Measurements from ENCODE around the gene SLC2A2.
A peak's percentile ranks its signal among the peaks of the same experiment; 100 is the strongest.

Gene SLC2A2

DNA sequence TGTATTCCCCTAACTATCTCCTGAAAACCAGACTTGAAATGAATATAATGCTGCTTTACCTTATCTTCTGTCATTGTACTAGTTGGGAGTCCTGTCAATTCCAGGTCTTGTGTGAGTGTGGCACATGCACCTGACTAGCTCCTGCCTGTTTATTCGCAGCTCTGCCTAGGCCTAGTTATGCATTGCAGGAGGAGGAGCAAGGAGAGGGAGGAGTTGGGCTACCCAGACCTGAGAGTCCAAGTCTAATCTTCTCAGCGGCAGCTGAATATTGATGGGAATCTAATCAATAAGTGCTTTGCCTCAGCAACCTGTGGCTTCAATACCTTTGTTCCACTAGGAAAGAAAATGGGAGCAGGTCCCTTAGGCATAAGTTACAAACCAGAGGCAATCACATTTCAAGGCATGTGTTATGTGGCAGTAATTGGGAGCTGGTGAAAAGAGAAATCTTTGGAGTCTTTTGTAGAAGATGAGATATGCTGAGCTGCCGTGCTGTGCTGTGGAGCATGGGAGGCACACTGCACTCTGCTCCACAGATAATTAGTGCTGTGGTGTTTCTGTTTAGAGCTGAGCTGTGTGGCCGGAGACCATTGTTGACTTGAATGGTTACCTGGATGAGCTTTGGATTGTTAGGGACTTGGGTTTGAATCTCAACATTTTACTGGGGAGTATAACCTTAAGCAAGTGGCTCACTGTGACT is at the start of gene SLC2A2:
Gene SLC2A2 (minus strand): TSS at position 124 of the 697 bp plus-strand sequence. CDS start 50 bp downstream, at position 74.
- no peak for DNase-seq

GRCh38 chr3:171072432-171072831 is 45.9 kb upstream of the SLC2A2 start:
- DNase-seq, result no peak

DNA sequence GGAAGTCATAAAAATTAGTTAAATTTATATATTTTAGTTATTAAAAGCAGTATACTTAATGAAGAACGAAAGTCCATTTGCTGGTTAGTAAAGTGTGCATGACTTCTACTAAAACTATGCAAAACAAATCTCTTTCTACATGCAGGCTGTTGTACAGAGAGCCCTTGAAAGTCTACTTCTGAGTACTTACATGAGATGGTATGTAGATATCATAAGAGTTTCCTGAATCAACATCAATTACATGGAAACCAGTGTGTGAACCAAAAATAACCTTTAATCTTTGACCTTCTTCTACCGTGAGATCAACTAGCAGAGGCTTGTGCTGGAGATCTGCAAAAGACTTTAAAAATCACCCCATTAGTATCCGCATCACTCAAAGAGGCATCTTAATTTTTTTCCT is 42.1 kb upstream of the SLC2A2 start:
- no peak for DNase-seq

DNA sequence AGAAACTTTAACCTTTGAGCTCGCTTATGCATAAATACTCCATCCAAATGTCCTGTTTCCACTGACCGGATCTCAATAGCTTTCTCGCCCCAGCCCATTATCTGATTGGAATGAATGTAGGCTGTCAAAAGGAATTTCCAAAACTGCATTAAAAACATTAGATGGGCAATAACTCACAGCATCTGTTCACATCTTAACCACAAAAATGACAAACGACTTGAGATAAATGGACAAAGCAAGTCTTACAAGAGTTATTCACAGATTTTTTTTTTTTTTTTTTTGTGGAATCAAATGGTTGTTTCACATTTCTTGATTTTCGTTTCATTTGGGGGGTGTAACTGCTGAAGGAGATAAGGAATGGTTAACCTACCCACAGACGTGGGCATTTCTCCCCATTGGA is 39.7 kb upstream of the SLC2A2 start:
- no peak for DNase-seq

- DNase-seq, result no peak
These were observed 39.2 kb upstream of the SLC2A2 start for GRCh38 chr3:171065732-171066131.

DNA sequence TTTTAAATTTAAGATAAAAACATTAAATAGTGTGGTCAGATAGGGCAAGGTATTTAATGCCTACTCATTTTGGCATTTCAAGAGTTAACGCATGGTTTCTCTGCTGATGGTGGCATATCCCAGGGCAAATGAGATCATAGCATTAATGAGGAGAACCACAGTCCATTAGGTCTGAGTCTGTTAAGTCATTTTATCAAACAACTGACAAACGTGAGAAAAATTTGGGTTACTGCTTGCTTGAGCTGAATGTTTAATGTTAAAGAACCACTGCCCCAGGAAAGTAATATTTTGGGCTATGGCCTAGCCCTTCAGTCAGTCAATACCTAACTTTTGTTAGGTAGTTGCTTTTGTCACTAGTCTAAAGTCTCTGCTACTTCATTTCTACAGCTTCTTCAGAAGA is 37.9 kb upstream of the SLC2A2 start:
- no peak for DNase-seq

GRCh38 chr3:171061749-171062148 is 35.2 kb upstream of the SLC2A2 start:
- no peak for DNase-seq

GRCh38 chr3:171059978-171060377 is 33.5 kb upstream of the SLC2A2 start:
- no peak for DNase-seq

GRCh38 chr3:171058873-171059603 is 32.5 kb upstream of the SLC2A2 start:
- DNase-seq, result no peak

GRCh38 chr3:171058058-171058457 is 31.5 kb upstream of the SLC2A2 start:
- no peak for DNase-seq

DNA sequence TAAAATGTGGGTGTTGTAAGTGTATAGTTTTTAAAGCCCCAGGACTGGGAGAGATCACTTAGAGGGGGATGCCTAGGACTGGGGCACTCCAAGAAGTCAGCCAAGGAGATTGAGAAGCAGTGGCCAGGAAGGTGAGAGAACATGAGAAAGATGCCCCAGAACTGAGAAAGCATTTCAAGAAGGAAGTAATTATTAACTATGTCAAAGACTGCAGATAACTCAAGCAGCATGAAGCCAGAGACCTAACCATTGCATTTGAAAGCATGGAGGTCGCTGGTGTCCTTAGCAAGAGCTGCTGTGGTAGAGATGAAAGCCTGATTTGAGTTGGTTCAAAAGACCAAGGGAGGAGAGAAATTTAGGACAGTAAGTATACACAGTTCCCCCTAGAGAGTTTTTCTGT is 30.6 kb upstream of the SLC2A2 start:
- no peak for DNase-seq

GRCh38 chr3:171056528-171056927 is 30.0 kb upstream of the SLC2A2 start:
- no peak for DNase-seq

- DNase-seq, result peak; percentile 25
These were observed 29.0 kb upstream of the SLC2A2 start for GRCh38 chr3:171055336-171056178.

GRCh38 chr3:171054921-171055320 is 28.4 kb upstream of the SLC2A2 start:
- DNase-seq, result no peak

- no peak for DNase-seq
These were observed 27.7 kb upstream of the SLC2A2 start for GRCh38 chr3:171054231-171054630.

GRCh38 chr3:171049861-171050444 is 23.4 kb upstream of the SLC2A2 start:
- DNase-seq, result peak; percentile 64

GRCh38 chr3:171046760-171047159 is 20.2 kb upstream of the SLC2A2 start:
- DNase-seq, result no peak

DNA sequence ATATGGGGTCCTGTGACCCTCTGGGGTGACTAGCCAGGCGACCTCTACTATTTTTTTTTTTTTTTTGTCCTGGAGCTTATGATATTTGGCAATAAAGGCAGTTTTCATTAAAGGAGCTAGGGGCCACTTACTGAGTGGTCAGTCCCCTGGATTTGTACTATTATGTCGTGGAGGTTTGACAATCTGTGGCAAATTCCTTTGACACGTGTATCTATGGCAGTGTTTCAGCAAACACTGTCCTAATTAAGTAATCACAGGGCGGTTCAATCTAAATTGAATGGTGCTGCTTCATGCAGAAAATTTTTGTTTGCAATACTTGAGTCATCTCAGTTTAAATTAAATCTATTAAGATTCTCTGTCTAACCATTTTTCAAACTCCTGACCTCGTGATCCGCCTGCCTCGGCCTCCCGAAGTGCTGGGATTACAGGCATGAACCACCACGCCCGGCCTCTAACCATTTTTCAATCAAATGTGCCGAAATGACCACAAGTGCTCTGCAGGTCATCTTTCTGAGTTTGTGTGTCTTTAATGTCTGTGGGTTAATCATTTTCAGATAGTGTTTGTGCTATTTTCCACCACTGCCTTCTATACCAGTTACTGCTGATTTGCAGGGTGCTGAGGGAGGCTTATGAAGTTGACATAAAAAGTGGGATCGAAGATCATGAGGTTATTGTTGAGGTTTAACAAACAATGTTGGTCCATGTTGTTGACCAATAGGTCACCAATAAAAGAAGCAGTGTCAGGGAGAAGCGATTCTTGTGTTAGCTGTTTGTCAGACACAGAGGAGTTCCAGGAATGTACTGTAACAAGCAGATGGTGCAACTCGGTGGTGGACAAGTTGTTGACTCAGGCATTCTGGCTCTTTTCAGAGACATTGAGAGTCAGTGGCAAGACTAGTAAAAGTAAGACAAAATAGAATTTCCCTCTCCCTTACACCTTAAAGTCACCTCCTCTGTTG is 18.6 kb upstream of the SLC2A2 start:
- DNase-seq, result peak; percentile 37

DNA sequence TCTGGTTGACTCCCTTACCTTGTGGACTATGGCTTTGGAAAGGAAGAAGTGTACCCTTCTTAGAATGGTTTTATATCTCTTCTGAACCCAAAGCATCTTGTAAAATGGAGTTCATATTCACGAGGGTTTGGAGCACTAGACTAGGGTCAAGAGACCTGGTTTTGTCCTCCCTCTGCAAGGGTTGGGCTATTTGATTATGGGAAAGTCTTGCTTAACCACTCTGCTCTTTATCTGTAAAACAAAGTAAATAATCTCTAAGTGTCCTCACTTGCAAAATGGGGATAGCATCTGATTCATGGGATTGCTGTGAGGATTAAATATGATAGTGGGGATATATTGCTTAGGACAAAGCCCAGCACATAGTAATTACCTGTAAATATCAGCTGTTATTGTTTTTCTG is 17.9 kb upstream of the SLC2A2 start:
- DNase-seq, result no peak

GRCh38 chr3:171039674-171040073 is 13.2 kb upstream of the SLC2A2 start:
- peak; percentile 73 for DNase-seq

GRCh38 chr3:171038342-171038741 is 11.8 kb upstream of the SLC2A2 start:
- no peak for DNase-seq

- DNase-seq, result no peak
These were observed 2.3 kb upstream of the SLC2A2 start for GRCh38 chr3:171028779-171029232.

Data from NCI-H446 treated with DMSO at 0.1 percent for 48 hours (cell line).